Stimulated activated CD8-positive, alpha-beta memory T cell treated with anti-CD3 and anti-CD28 coated beads, Interleukin-4, amount 100 ng/mL, for 1 hour (primary cell): Measurements from ENCODE around the gene MED9.

ENCODE experiments used
- DNase-seq, 2 donors: peaks; one replicate each; pipeline ENCODE4 v3.0.0-alpha.2; 2020; ENCODE audit warnings: low read depth in 2 of 2, low spot score in 1 of 2

MED9 gene

GRCh38 chr17:17503566-17504130 lies 26.8 kb downstream of the MED9 start:
- DNase-seq, result no peak

GRCh38 chr17:17504341-17505140 lies 27.7 kb downstream of the MED9 start:
- DNase-seq, result no peak

- no peak for DNase-seq
Observed at GRCh38 chr17:17505151-17505550, 28.4 kb downstream of the MED9 start.

DNA sequence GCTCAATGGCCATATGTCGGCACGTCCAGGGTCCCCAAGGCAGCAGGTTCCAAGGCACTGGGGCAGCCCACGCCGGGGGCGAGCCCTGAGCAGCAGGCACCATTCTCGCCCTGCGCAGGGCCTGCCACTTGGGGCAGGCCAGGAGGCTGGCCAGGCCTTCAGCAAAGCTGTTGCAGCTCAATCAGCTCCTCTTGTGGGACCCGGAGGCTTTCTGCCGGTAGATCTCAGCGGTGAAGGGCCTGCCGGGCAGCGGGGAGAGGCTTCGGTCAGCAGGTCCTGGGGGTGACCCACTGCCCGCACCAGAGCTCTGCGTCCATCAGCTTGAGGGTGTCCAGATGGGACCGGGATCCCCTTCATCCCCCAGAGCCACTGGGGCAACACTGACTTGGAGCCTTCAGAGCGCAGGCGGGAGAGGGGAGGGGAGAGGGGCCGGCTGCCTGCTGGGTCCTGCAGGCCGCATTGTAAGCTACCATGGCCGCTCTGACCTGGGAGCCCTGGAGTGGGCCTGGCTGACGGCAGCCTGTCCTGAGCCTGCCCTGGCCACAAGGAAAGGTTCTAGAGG lies 28.9 kb downstream of the MED9 start:
- DNase-seq, result no peak

DNA sequence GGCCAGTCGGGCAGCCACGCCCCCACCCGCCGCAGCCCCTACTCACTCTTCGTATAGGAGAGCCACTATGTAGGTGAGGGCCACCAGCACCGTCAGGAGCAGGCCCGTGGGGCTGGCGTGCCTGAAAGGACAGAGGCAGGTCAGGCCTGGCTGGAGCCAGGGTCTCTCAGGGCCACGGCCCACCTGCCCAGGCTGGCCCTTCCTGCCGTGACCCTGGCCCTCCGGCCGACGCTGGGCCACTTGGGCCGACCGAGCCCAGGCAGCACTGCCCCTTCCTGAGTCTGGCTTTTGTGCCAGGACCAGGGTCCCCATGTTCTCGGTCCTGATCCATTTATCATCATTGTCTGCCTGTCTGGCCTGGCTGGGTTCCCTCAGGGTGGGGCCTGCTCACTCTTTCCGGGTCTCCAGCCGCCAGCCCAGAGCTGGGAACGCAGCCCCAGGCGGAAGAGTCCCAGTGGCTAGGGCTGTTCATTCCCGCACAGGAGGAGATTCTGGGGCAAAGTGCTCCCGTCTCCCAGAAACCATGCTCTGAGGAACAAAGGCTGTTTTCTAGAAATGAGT lies 29.5 kb downstream of the MED9 start:
- no peak for DNase-seq

DNA sequence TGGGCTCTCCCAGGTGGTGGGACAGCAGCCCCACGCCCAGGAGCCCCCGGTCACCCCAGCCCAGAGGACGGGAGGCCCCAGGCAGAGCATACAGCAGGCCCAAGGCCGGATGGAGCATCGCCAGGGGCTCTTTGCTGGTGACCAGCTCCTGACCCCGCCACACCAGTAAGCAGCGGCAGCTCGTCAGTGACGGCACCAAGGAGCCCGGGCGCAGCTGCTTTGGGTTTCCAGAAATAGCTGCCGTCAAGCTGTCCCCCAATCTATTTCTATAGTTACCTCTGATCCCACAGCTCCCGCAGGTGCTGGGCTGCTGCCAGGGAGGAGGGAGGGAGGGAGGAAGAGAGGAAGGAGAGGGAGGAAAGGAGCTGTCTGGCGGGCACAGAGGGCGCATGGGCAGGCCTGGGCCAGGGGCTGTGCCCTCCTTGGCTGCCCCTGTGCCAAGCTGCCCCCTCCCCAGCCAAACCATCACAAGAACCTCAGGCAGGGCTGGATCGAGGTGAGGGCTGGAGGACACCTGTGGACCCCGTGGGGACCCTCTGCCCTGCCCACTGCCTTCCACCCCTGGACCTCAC lies 30.2 kb downstream of the MED9 start:
- no peak for DNase-seq

DNA sequence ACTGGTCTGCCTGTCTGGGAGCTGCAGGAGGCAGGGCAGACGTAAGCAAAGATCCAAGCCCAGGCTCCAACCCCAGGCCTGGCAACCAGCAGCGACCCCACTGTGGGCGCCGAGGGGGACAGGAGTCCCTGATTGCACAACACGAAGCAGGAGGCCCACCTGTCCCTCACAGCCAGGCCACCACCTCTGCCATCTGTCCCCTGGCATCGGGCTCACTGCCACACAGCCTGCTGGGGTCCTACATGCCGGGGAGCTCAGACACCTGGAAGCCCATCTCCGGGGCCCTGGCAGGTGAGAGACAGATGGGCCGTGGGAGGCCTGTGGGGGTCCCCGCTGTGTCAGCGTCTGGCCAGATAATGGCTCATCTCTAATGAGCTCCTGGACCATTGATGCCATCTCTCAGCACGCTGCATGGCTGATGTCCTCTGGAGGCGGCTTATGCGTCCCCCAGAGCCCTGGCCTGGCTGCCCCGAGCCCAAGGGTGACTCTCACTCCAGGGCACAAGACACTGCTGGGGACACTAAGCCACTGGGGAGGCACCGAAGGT lies 30.7 kb downstream of the MED9 start:
- no peak for DNase-seq

GRCh38 chr17:17508019-17508535 lies 31.3 kb downstream of the MED9 start:
- DNase-seq, result no peak

GRCh38 chr17:17508646-17509591 lies 32.1 kb downstream of the MED9 start:
- no peak for DNase-seq

DNA sequence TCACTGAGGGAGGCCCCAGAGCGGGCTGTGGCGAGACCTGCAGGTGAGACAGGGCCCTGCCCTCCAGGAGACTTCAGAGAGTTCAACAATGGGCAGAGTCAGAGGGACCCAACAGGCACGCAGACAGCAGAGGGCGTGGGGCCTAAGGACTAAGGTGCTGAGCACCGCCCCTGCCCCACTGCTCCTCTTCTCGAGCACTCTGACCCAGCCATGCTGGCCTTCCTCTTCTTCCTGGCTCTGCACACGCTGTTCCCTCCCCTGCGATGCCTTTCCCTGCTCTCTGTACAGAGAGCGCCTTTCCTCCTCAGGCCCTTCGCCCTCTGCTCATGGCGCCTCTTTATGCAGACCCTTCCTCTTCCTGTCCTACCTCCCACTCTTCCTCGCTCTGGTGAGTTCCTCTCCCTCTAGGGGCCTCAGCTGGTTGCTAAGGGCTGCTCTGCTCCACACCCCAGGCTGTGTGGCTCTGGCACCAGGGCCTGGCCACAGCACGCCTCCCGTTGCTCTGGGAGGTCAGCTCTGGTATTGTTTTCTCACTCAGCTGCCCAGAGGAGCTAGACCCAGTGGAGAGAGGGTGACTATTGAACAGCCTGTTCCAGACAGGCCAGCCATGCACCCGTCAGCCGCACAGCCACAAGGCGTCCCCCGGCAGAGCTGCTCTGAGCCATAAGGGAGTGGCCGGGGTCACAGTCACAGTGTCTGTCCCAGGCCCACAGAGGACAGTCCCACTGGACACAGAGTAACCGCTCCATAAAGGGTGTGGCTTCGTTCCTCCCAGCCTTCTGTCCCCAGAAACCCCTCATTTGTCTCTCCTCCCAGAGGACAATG lies 33.0 kb downstream of the MED9 start:
- DNase-seq, result no peak

- DNase-seq, result no peak
Observed at GRCh38 chr17:17510456-17511292, 33.9 kb downstream of the MED9 start.

GRCh38 chr17:17511293-17511741 lies 34.5 kb downstream of the MED9 start:
- DNase-seq, result no peak

- no peak for DNase-seq
Observed at GRCh38 chr17:17511881-17512858, 35.4 kb downstream of the MED9 start.

- no peak for DNase-seq
Observed at GRCh38 chr17:17512866-17513265, 36.1 kb downstream of the MED9 start.

GRCh38 chr17:17513626-17514025 lies 36.8 kb downstream of the MED9 start:
- DNase-seq, result no peak

GRCh38 chr17:17514361-17514992 lies 37.7 kb downstream of the MED9 start:
- DNase-seq, result no peak
